OCI-LY1 (cell line): ENCODE measurements around the gene GALNT9.

Source experiments
- H2AFZ ChIP-seq: fragments of 200-600 bp; sonication (generic), shearing (Covaris generic); 2 replicates; pipeline ENCODE4 v1.6.0; 2014; ENCODE audit warnings: antibody characterized with exemption, mild to moderate bottlenecking, low read length
- H3F3A ChIP-seq: fragments of 200-600 bp; sonication (generic), shearing (Covaris generic); 2 replicates; pipeline ENCODE4 v1.6.0; 2014; ENCODE audit warnings: mild to moderate bottlenecking, antibody characterized with exemption, low read length, moderate library complexity; ENCODE audit not compliant: insufficient read depth
- H3K27ac ChIP-seq: fragments of 200-600 bp; sonication (generic); 2 replicates; pipeline ENCODE4 v1.5.1; 2014; ENCODE audit warnings: low read length, mixed run types, mild to moderate bottlenecking, low read depth; ENCODE audit not compliant: poor library complexity, severe bottlenecking
- H3K27me3 ChIP-seq: fragments of 200-600 bp; sonication (generic); 2 replicates; pipeline ENCODE4 v1.6.0; 2014; ENCODE audit warnings: antibody characterized with exemption, mild to moderate bottlenecking, low read length, moderate library complexity; ENCODE audit not compliant: insufficient read depth
- H3K36me3 ChIP-seq: fragments of 200-600 bp; sonication (generic); 2 replicates; pipeline ENCODE4 v1.6.1; 2014; ENCODE audit warnings: mild to moderate bottlenecking, antibody characterized with exemption, low read length, moderate library complexity, mixed read lengths; ENCODE audit not compliant: insufficient read depth
- H3K4me1 ChIP-seq: fragments of 200-600 bp; sonication (generic); 2 replicates; pipeline ENCODE4 v1.5.1; 2014; ENCODE audit warnings: mild to moderate bottlenecking, low read length, moderate library complexity; ENCODE audit not compliant: insufficient read depth, severe bottlenecking
- H3K4me2 ChIP-seq: fragments of 200-600 bp; sonication (generic), shearing (Covaris generic); 2 replicates; pipeline ENCODE4 v1.6.1; 2014; ENCODE audit warnings: low read length
- H3K4me3 ChIP-seq: fragments of 200-600 bp; sonication (generic); 2 replicates; pipeline ENCODE4 v1.5.1; 2014; ENCODE audit warnings: low read length, low read depth, mild to moderate bottlenecking, mixed read lengths; ENCODE audit not compliant: poor library complexity, severe bottlenecking
- H3K79me2 ChIP-seq: fragments of 200-600 bp; shearing (Covaris generic); 2 replicates; pipeline ENCODE4 v1.6.1; 2016; ENCODE audit warnings: mixed run types, low read length, mixed read lengths; ENCODE audit not compliant: insufficient read depth
- H3K9ac ChIP-seq: fragments of 200-600 bp; sonication (generic), shearing (Covaris generic); 2 replicates; pipeline ENCODE4 v1.6.1; 2014; ENCODE audit warnings: mild to moderate bottlenecking, low read length, mixed read lengths
- H3K9me2 ChIP-seq: fragments of 200-600 bp; sonication (generic), shearing (Covaris generic); 2 replicates; pipeline ENCODE4 v1.6.1; 2014; ENCODE audit warnings: low read depth, mild to moderate bottlenecking, low read length, mixed read lengths
- H3K9me3 ChIP-seq: fragments of 200-600 bp; shearing (Covaris generic); 2 replicates; pipeline ENCODE4 v1.6.1; 2014; ENCODE audit warnings: low read length, mixed read lengths
- H4K20me1 ChIP-seq: fragments of 200-600 bp; sonication (generic), shearing (Covaris generic); 2 replicates; pipeline ENCODE4 v1.6.0; 2016; ENCODE audit warnings: mild to moderate bottlenecking, low read length; ENCODE audit not compliant: insufficient read depth
- CTCF ChIP-seq: fragments of 200-600 bp; sonication (generic), shearing (Covaris generic); IDR thresholded peaks from 2 replicates; pipeline ENCODE4 v1.5.1; 2017; ENCODE audit warnings: mild to moderate bottlenecking, antibody characterized with exemption, low read length, moderate library complexity, mixed read lengths
- EZH2 ChIP-seq: fragments of 200-600 bp; sonication (generic), shearing (Covaris generic); IDR thresholded peaks from 2 replicates; pipeline ENCODE4 v1.8.0; 2017; ENCODE audit warnings: borderline replicate concordance, mixed run types, mild to moderate bottlenecking, antibody characterized with exemption, low read length, moderate library complexity, mixed read lengths

Gene GALNT9

GRCh38 chr12:132156573-132157325 lies 172.6 kb downstream of the GALNT9 start:
- no peaks in the 10 kb centered on the region for H3K79me2 ChIP-seq
- no peak overlapping the region for H2AFZ ChIP-seq
- no peaks in the 10 kb centered on the region for H4K20me1 ChIP-seq
- H3F3A ChIP-seq, result peaks cover 12% of the 10 kb centered on the region; the same call in 1 of the 2 replicates
- no peak overlapping the region for H3K9ac ChIP-seq
- no peaks in the 10 kb centered on the region for H3K9me2 ChIP-seq
- no peaks in the 10 kb centered on the region for H3K27me3 ChIP-seq
- no peak overlapping the region for H3K4me2 ChIP-seq
- H3K4me1 ChIP-seq, result no peaks in the 10 kb centered on the region
- H3K27ac ChIP-seq, result no peak overlapping the region
- TF ChIP-seq CTCF (no peak), EZH2 (no peak)
- H3K9me3 ChIP-seq, result peaks cover 3% of the 10 kb centered on the region; the same call in 1 of the 2 replicates
- no peak overlapping the region for H3K4me3 ChIP-seq
- peaks cover 30% of the 10 kb centered on the region for H3K36me3 ChIP-seq

GRCh38 chr12:132155771-132156572 lies 173.4 kb downstream of the GALNT9 start:
- no peak overlapping the region for H3K4me3 ChIP-seq
- no peak overlapping the region for H3K4me2 ChIP-seq
- H2AFZ ChIP-seq, result no peak overlapping the region
- H3K9me2 ChIP-seq, result no peaks in the 10 kb centered on the region
- peaks cover 37% of the 10 kb centered on the region for H3K36me3 ChIP-seq
- no peaks in the 10 kb centered on the region for H4K20me1 ChIP-seq
- H3K4me1 ChIP-seq, result no peaks in the 10 kb centered on the region
- peaks cover 12% of the 10 kb centered on the region; the same call in 1 of the 2 replicates for H3F3A ChIP-seq
- no peaks in the 10 kb centered on the region for H3K79me2 ChIP-seq
- no peak for TF ChIP-seq EZH2
- TF ChIP-seq CTCF, result no peak
- no peak overlapping the region for H3K27ac ChIP-seq
- no peaks in the 10 kb centered on the region for H3K27me3 ChIP-seq
- H3K9me3 ChIP-seq, result peaks cover 3% of the 10 kb centered on the region; the same call in 1 of the 2 replicates
- no peak overlapping the region for H3K9ac ChIP-seq

- Histone ChIP-seq H3K27ac (no peak overlapping the region), H3F3A (peaks cover 12% of the 10 kb centered on the region; the same call in 1 of the 2 replicates), H3K27me3 (no peaks in the 10 kb centered on the region), H3K9me2 (no peaks in the 10 kb centered on the region), H4K20me1 (no peaks in the 10 kb centered on the region), H2AFZ (no peak overlapping the region), H3K9me3 (peaks cover 3% of the 10 kb centered on the region; the same call in 1 of the 2 replicates), H3K36me3 (peaks cover 41% of the 10 kb centered on the region), H3K4me2 (no peak overlapping the region), H3K4me1 (no peaks in the 10 kb centered on the region), H3K9ac (no peak overlapping the region), H3K79me2 (no peaks in the 10 kb centered on the region), H3K4me3 (no peak overlapping the region)
- TF ChIP-seq EZH2, result no peak
- TF ChIP-seq CTCF, result no peak
Observed at GRCh38 chr12:132154941-132155770, 174.2 kb downstream of the GALNT9 start.
